Measurements from ENCODE around the gene SEC22B.
"Not testable (repeated sequence)": the region's sequence is repeated elsewhere in the genome, so short reads cannot be mapped to it uniquely, and the experiment has no call there.

DNA sequence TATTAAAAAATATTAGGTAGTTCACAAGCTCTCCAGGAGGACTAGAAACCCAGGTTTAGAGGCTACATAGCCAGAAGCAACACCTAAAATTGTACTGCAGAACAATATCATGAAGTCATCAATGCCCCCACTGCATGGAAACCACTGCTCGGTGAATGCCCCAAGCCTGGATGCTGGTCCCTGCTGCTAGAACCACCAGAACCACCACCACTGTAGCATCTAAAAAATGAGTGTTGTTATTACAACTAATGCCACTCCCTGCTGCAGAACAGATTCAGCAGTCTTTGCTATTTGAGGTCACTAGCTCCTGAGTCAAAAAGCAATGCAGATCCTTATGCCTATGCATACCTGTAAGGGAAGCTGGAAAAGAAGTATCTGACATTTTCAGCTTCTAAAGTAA, 48.4 kb downstream of the SEC22B start:
- TF ChIP-seq, protein P1, sequence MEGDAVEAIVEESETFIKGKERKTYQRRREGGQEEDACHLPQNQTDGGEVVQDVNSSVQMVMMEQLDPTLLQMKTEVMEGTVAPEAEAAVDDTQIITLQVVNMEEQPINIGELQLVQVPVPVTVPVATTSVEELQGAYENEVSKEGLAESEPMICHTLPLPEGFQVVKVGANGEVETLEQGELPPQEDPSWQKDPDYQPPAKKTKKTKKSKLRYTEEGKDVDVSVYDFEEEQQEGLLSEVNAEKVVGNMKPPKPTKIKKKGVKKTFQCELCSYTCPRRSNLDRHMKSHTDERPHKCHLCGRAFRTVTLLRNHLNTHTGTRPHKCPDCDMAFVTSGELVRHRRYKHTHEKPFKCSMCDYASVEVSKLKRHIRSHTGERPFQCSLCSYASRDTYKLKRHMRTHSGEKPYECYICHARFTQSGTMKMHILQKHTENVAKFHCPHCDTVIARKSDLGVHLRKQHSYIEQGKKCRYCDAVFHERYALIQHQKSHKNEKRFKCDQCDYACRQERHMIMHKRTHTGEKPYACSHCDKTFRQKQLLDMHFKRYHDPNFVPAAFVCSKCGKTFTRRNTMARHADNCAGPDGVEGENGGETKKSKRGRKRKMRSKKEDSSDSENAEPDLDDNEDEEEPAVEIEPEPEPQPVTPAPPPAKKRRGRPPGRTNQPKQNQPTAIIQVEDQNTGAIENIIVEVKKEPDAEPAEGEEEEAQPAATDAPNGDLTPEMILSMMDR (conservative IDR thresholded peaks at IDR 0.05), result not testable (repeated sequence)
- TF ChIP-seq EZH2 (IDR thresholded peaks at IDR 0.05; ENCODE audit: low read depth), result not testable (repeated sequence)
